Ovary (tissue), 3 donors: Measurements from ENCODE around the gene GYS1.

Experiments
- CTCF ChIP-seq, 3 donors: fragments of 450-650 bp in 2 of 3; fragments of 200-600 bp in 1 of 3; IDR thresholded peaks; one replicate each; pipeline versions ENCODE4 v1.5.1 to v1.8.0; 2016 to 2022; ENCODE audit warnings: antibody characterized with exemption in 3 of 3, mild to moderate bottlenecking in 1 of 3
- EP300 ChIP-seq: sonication (generic); formaldehyde crosslinking; IDR thresholded peaks from one replicate; pipeline ENCODE4 v1.6.1; 2017; ENCODE audit warnings: antibody characterized with exemption
- POLR2A ChIP-seq: fragments of 450-650 bp; IDR thresholded peaks from one replicate; pipeline ENCODE4 v1.6.1; 2017; ENCODE audit warnings: antibody characterized with exemption, mild to moderate bottlenecking, moderate library complexity
- donor health status: DM: no; HTN: no; CAD: no.

- no peak for TF ChIP-seq CTCF (IDR thresholded peaks at IDR 0.05)
- no peak for TF ChIP-seq POLR2A
- no peak for TF ChIP-seq EP300
These were observed 32.0 kb downstream of the GYS1 start for GRCh38 chr19:48961051-48961649.
